Natural killer cell treated with Interleukin-12 subunit alpha and Interleukin-12 subunit beta and Interleukin-15 and Interleukin-18, amount 100 ng/mL, for 72 hours (primary cell): Measurements from ENCODE around the gene RAD18. TPM values are rescaled to one million over a fixed set of nuclear protein-coding genes. Genes with fewer than 3 reads are reported as not detected.

Experiments
- ATAC-seq, 2 donors: fragments of 150-1000 bp; cut with Tn5 transposase in 1 of 2; sonication (Bioruptor Pico), chemical (Tn5 transposase) in 1 of 2; 2 replicates each; pipeline ENCODE4 v1.10.0; 2021
- DNase-seq: peaks from one replicate; pipeline ENCODE4 v3.0.0; 2022; ENCODE audit warnings: low spot score
- H3K27ac Mint-ChIP-seq, 2 donors: 1 replicate in 1 of 2; 2 replicates in 1 of 2; pipeline ENCODE4 v1.8.0; 2022; ENCODE audit warnings: mixed read lengths in 2 of 2, mild to moderate bottlenecking in 1 of 2, moderate library complexity in 1 of 2
- H3K27me3 Mint-ChIP-seq, 2 donors: 1 replicate in 1 of 2; 2 replicates in 1 of 2; pipeline ENCODE4 v1.8.0; 2022; ENCODE audit warnings: mixed read lengths in 2 of 2
- H3K36me3 Mint-ChIP-seq: one replicate; pipeline ENCODE4 v1.8.0; 2022; ENCODE audit warnings: mixed read lengths
- H3K4me1 Mint-ChIP-seq, 2 donors: 1 replicate in 1 of 2; 2 replicates in 1 of 2; pipeline ENCODE4 v1.8.0; 2022; ENCODE audit warnings: low read depth in 2 of 2, mixed read lengths in 2 of 2, mild to moderate bottlenecking in 1 of 2
- H3K4me3 Mint-ChIP-seq: one replicate; pipeline ENCODE4 v1.8.0; 2022; ENCODE audit warnings: mixed read lengths
- H3K9me3 Mint-ChIP-seq: 2 replicates; pipeline ENCODE4 v1.8.0; 2022; ENCODE audit warnings: mixed read lengths
- total RNA-seq, 2 donors: library from RNA; stranded (reverse); gene quantifications; one replicate each; pipeline ENCODE4 v1.2.3, GENCODE V29; 2022

Gene RAD18
- total RNA-seq, 2 donors from 2014 or later: 33.4 to 66.0 TPM

DNA sequence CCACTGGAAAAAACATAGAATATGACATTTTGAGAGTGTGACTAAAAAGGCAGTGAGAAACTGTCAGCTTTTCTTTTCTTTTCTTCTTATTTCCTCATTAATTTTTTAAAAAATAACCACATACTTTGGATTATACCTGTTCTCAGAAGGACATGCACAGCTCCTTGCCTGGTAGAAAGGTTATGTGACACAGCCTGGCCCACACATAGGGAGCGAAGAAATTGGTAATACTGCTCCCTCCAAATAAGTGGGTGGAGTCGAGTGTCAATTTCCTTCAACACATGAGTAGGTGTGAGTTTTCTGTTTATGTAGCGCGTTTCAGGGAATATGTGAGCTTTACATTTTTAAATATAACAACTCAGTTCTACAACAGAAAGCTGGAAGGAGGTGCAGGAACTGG is 28.9 kb upstream of the RAD18 start:
- ATAC-seq: no peak
- no peaks in the 10 kb centered on the region for H3K27me3 Mint-ChIP-seq
- H3K4me3 Mint-ChIP-seq: no peak overlapping the region
- peaks cover 0 to 8% of the 10 kb centered on the region in 2 donors for H3K4me1 Mint-ChIP-seq
- no peak overlapping the region for H3K27ac Mint-ChIP-seq
- no peak for DNase-seq
- no peaks in the 10 kb centered on the region for H3K36me3 Mint-ChIP-seq
- H3K9me3 Mint-ChIP-seq: no peaks in the 10 kb centered on the region

DNA sequence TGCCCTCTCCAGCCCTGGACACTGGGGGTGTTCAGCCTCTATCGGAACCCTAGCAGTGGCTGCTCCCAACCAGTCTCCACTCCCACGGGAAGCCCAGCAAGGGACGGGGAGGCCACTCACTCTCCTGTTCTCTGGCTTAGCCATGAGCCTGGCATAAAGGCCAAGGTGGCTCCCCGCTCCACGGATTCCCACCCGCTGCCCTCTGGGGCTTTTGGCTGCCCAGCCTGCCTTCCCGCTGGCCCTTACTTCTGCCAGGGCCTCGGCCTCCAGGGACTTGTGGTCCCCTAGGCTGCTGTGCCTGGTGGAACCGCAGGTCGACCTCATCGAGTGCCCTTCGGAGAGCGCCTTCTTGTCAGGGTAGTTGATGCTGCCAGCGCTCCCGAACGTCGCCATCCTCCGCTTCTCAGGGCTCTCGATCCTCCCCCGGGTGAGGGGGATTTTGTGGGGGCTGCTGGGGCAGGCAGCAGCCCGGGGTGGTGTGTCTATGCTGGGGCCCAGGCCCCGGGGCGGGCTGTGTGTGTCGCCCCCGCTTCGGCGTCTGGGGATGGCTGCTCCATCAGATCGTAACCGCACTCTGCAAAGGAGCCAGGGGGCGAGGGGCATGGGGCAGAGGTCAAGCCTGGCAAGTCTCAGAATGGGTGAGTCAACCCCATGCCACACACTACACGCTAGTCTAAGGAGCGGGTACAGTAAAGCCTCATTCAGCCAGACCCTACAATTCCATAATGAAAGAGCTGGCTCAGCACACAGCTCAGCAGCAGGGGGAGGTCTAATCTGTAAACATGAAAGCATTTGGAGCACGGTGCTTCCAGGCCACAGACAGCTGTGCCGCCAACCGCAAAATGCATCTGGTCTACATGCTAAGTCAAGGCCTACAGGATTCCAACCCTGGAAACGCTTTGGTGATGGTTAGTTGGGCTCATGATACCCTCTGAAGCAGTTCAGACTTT is 27.3 kb upstream of the RAD18 start:
- no peaks in the 10 kb centered on the region for H3K9me3 Mint-ChIP-seq
- H3K4me1 Mint-ChIP-seq: peaks cover 0 to 8% of the 10 kb centered on the region in 2 donors
- DNase-seq (peak; percentile 54), ATAC-seq (peak in 1 of 2 donors; percentile 8)
- no peaks in the 10 kb centered on the region for H3K36me3 Mint-ChIP-seq
- no peaks in the 10 kb centered on the region for H3K27me3 Mint-ChIP-seq
- H3K27ac Mint-ChIP-seq: no peak overlapping the region
- H3K4me3 Mint-ChIP-seq: no peak overlapping the region

DNA sequence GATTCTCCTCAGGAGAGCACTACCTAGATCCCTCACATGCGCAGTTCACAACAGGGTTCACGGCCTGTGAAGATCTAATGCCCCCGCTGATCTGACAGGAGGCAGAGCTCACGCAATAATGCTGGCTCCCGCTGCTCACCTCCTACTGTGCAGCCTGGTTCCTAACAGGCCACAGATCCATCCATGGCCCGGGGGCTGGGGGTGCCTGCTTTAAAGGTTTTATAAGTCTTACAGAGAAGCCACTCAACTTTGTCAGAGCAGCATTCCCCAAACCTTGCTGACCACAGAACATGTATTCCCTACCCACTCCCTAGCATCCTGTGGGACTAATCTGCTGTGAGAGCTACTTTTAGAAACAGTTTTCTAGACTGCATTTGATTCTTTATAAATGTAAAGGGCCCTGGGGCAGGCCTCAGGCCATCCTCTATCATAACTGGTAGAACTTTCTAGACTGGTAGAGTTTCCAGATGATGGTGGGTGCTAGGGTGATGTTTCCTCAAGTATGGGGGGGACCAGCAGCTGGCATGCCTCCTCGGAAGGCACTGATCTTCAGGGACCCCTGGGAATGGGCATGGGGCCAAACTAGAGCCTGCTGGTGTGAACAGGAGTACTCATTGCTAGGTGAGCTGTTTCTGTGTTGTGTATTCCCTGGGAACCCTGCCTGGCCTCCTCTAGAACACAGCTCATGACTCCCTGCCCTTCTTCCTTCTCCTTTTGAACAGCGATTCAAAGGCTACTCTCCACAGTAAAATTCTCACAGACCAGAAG is 25.7 kb upstream of the RAD18 start:
- no peak overlapping the region for H3K4me3 Mint-ChIP-seq
- DNase-seq: peak; percentile 47
- no peaks in the 10 kb centered on the region for H3K27me3 Mint-ChIP-seq
- H3K4me1 Mint-ChIP-seq: peaks cover 0 to 8% of the 10 kb centered on the region in 2 donors
- no peaks in the 10 kb centered on the region for H3K36me3 Mint-ChIP-seq
- no peak overlapping the region for H3K27ac Mint-ChIP-seq
- no peak for ATAC-seq
- H3K9me3 Mint-ChIP-seq: no peaks in the 10 kb centered on the region

DNA sequence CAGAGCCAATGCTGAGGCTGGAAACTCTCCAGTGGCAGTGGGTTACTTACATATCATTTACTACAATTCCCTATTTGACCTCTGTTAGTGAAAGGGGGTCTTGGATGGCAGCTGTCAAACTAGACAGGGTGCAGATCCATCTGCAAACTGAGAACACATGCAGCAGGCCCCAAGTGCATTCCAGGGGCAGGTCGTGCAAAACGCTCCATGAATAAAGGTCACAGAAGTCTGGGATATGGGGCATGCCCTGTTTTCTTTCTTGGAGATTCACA is 25.0 kb upstream of the RAD18 start:
- peaks cover 0 to 8% of the 10 kb centered on the region in 2 donors for H3K4me1 Mint-ChIP-seq
- H3K4me3 Mint-ChIP-seq: no peak overlapping the region
- no peaks in the 10 kb centered on the region for H3K9me3 Mint-ChIP-seq
- ATAC-seq: no peak
- no peak overlapping the region for H3K27ac Mint-ChIP-seq
- DNase-seq: no peak
- no peaks in the 10 kb centered on the region for H3K27me3 Mint-ChIP-seq
- H3K36me3 Mint-ChIP-seq: no peaks in the 10 kb centered on the region

DNA sequence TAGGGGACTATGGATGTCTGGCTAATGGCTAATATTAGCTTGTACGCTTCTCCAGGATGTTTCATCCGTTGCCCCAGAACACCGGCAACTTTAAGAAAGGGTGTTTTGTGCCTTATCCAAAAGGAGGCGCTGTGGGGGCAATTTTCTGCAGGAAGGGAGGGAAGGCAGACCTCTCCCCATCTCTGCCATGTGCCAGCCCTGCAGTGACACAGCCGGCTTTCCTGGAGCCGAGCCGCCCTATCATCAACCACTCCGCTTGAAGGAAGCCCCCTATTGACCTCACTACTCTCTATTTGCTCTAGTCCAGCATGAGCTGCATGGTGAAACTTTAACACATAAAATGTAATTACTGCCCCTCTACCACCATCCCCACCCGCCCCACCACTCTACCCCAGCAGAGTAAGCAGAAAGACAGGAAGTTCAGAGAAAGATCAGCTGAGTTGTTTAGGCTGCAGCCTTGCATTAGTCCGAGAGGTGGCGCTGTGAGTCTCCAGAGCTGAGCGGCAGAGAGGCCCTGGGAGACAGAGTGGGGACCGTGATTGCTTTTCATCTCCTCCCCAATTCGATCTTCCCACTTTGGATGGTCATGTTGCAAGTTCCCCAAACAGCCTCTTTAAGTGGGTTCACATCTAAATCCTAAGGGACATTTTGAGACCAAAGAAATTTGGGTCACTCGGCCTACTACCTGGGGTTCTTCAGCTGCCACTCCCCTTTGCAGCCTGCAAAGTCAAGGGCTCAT is 24.5 kb upstream of the RAD18 start:
- peak; percentile 61 for DNase-seq
- peaks cover 0 to 8% of the 10 kb centered on the region in 2 donors for H3K4me1 Mint-ChIP-seq
- H3K36me3 Mint-ChIP-seq: no peaks in the 10 kb centered on the region
- no peak overlapping the region for H3K4me3 Mint-ChIP-seq
- H3K27me3 Mint-ChIP-seq: no peaks in the 10 kb centered on the region
- no peaks in the 10 kb centered on the region for H3K9me3 Mint-ChIP-seq
- H3K27ac Mint-ChIP-seq: no peak overlapping the region
- peak; percentile 66 to 67 for ATAC-seq

DNA sequence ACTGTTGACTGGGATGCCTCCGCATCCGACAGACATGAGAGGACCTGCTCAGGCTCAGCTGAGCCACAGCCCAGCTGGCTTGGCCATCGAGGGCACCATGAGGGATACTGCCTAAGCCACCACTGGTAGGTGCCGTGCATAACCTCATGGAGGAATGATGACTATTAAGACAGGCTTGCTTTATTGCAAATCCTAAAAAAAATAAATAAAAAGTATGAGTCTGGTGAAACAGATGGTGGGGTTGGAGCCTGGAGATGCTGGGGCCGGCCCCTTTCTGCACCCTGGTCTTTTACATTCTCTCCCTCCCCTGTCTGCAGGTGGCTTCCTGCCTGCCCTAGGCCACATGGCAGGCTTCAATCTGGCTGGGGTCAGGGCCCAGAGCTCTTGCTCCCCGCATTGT is 24.0 kb upstream of the RAD18 start:
- Mint-ChIP-seq H3K27me3 (peaks cover 0 to 5% of the 10 kb centered on the region in 2 donors), H3K36me3 (no peaks in the 10 kb centered on the region), H3K4me1 (peaks cover 0 to 8% of the 10 kb centered on the region in 2 donors), H3K4me3 (no peak overlapping the region), H3K9me3 (no peaks in the 10 kb centered on the region), H3K27ac (no peak overlapping the region)
- DNase-seq (no peak), ATAC-seq (no peak)

DNA sequence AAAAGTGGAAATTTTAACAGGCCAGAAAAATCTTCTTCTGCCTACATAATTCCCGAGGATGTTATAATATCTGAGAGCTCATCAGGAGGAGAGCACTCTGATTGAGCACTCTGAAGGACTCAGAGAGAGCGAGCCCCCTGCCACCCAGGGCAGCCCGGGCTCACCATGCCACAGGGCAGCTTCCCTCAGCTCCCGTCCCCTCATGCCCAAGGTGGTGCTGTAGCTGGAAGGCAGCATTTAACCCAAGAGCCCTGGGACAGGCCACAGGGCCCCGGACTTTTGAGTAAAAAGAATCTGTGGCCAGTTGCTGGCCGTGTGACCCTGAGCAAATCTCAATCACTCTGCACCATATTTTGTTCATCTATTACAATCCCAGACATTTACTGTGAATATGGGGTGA is 23.5 kb upstream of the RAD18 start:
- peaks cover 0 to 8% of the 10 kb centered on the region in 2 donors for H3K4me1 Mint-ChIP-seq
- H3K9me3 Mint-ChIP-seq: no peaks in the 10 kb centered on the region
- no peak overlapping the region for H3K4me3 Mint-ChIP-seq
- H3K27ac Mint-ChIP-seq: no peak overlapping the region
- H3K36me3 Mint-ChIP-seq: no peaks in the 10 kb centered on the region
- ATAC-seq (no peak), DNase-seq (no peak)
- peaks cover 3 to 9% of the 10 kb centered on the region in 2 donors for H3K27me3 Mint-ChIP-seq

DNA sequence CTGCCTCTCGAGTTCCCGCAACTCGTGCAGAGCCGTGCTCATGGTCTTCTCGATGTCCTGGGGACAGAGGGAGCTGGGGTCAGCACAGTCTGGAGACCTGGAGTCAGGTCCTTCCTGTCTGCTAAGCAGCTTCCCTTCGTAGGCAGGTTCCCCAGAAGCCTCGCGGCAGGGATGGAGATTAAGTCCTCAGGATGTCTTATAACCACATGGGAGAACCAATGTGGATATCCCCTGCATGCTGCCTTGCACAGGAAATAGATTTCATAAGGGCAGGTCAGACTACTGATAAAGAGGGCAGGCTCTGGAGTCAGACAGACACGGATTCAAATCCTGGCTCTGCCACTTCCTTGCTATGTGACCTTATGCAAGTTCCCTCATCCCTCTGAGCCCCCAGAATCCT is 22.6 kb upstream of the RAD18 start:
- peaks cover 0 to 8% of the 10 kb centered on the region in 2 donors for H3K4me1 Mint-ChIP-seq
- ATAC-seq: no peak

DNA sequence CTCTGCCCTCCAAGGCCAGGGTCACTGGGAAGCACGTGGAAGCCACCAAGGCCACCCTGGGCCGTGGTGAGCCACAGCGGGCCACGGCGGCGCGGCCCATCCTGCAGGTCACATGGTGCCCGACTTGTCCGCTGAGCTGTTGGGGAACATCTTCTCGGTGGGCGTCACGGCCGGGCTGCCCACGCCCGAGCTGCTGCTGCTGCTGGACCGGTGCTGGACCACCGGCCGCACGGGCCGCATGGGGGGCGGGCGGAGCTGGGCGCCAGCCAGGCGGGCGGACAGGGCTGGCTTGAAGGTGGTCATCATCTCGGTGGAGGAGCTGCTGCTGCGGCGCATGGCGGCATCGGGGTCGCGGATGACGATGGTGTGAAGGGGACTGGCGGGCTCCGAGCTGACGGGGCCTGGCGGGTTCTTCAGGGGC is 22.1 kb upstream of the RAD18 start:
- Mint-ChIP-seq H3K9me3 (no peaks in the 10 kb centered on the region), H3K36me3 (no peaks in the 10 kb centered on the region), H3K27ac (no peak overlapping the region), H3K27me3 (peaks cover 9 to 14% of the 10 kb centered on the region in 2 donors), H3K4me3 (no peak overlapping the region), H3K4me1 (peaks cover 0 to 8% of the 10 kb centered on the region in 2 donors)
- DNase-seq (peak; percentile 57), ATAC-seq (no peak)

More for the DNA sequence above, 22.6 kb upstream of the RAD18 start:
- Mint-ChIP-seq H3K36me3 (no peaks in the 10 kb centered on the region), H3K4me3 (no peak overlapping the region), H3K27me3 (peaks cover 5 to 14% of the 10 kb centered on the region in 2 donors), H3K9me3 (no peaks in the 10 kb centered on the region), H3K27ac (no peak overlapping the region)
- DNase-seq: no peak

DNA sequence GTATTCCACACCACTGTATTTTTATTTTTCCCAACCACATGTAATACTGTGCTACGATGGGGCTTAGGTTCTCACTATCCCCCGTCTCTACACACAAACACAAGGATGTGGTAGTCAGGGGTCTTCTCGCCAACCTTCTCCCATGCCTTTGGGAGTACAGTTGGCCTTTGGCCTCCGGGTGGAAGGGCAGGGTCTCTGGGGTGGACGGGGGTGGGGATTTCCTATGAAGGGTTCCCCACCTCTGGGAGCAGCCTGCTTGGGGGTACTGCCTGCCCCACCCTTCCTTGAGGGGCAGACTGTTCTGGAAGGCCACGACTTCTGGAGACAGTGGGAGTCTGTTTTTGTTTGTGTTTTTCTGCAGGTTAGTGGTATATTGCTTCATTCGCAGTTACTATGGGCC is 21.3 kb upstream of the RAD18 start:
- H3K36me3 Mint-ChIP-seq: no peaks in the 10 kb centered on the region
- no peak overlapping the region for H3K4me3 Mint-ChIP-seq
- H3K9me3 Mint-ChIP-seq: no peaks in the 10 kb centered on the region
- peak; percentile 18 for DNase-seq
- H3K27ac Mint-ChIP-seq: no peak overlapping the region
- no peak for ATAC-seq
- peaks cover 12 to 14% of the 10 kb centered on the region in 2 donors for H3K27me3 Mint-ChIP-seq
- peaks cover 0 to 8% of the 10 kb centered on the region in 2 donors for H3K4me1 Mint-ChIP-seq

DNA sequence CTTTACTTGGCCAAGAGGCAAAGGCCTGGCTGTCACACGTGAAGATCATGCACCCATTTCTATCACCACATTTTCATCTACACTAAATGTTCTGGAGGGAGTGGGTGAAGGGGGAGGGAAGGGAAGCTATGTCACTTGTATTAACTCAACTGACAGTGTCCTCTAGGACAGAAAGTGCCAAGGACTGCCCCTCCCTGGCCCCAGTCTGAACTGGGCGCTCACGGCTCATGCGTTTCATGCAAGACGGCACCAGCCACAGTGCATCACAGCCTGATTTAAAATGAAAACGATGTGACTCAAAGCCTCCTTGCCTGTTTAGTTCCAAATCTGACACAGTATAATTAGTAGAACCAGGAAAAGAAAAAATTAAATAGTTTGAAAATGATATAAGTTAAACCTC is 20.8 kb upstream of the RAD18 start:
- no peaks in the 10 kb centered on the region for H3K36me3 Mint-ChIP-seq
- no peak overlapping the region for H3K27ac Mint-ChIP-seq
- H3K4me1 Mint-ChIP-seq: peaks cover 0 to 8% of the 10 kb centered on the region in 2 donors
- DNase-seq (peak; percentile 10), ATAC-seq (no peak)
- no peak overlapping the region for H3K4me3 Mint-ChIP-seq
- H3K9me3 Mint-ChIP-seq: no peaks in the 10 kb centered on the region
- H3K27me3 Mint-ChIP-seq: peaks cover 14 to 15% of the 10 kb centered on the region in 2 donors

DNA sequence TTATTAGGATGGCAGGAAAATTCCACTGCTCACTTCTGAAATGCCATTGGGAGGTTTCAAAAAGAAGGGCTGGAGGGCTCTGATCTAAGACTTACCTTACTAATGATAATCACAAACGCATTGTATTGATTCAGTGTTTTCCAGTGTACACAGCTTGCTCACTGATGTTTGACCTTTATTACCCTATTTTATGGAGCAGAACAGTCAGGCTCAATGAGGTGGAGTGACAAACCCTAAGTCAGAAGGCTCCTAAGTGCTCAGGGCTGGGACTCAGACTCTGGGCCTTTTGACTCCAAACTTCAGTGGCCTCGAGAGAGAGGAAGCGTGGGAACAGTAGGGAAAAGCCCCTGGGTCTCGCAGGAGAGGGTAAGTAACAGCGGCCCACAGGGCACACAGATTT is 20.3 kb upstream of the RAD18 start:
- H3K27me3 Mint-ChIP-seq: peaks cover 14 to 15% of the 10 kb centered on the region in 2 donors

DNA sequence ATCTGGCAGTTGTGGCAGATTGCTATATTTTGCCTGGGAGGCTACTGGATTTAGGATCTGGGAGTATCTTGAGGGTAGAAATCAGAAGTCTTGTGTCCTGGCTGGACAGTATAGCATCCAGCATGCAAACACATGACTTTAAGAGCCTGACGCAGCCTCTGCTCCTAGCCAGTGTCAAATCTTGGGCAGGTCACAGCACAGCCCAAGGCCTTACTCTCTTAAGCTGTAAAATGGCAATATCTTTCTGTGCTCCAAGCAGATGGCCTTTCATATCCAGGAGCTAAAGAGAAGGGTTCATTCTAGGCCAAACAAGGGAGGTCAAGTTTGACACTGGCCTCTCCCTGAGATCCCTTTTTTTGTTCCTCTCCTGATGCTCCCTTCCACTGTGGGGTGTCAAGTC is 19.8 kb upstream of the RAD18 start:
- DNase-seq (no peak), ATAC-seq (no peak)
- Mint-ChIP-seq H3K27me3 (peaks cover 14 to 15% of the 10 kb centered on the region in 2 donors), H3K4me3 (no peak overlapping the region), H3K9me3 (no peaks in the 10 kb centered on the region), H3K27ac (no peak overlapping the region), H3K36me3 (no peaks in the 10 kb centered on the region), H3K4me1 (peaks cover 0 to 5% of the 10 kb centered on the region in 2 donors)

More for the DNA sequence above, 20.3 kb upstream of the RAD18 start:
- DNase-seq (peak; percentile 6), ATAC-seq (no peak)
- Mint-ChIP-seq H3K9me3 (no peaks in the 10 kb centered on the region), H3K4me3 (no peak overlapping the region), H3K36me3 (no peaks in the 10 kb centered on the region), H3K27ac (no peak overlapping the region), H3K4me1 (peaks cover 0 to 8% of the 10 kb centered on the region in 2 donors)
